CD4-positive, alpha-beta T cell (primary cell): ENCODE data around the gene ST6GALNAC3. TPM values are rescaled to one million over a fixed set of nuclear protein-coding genes. Genes with fewer than 3 reads are reported as not detected.

Experiments used
- ATAC-seq: fragments of 200-7000 bp; cut with Tn5 transposase; one replicate; pipeline ENCODE4 v1.10.0; 2022; ENCODE audit warnings: mild to moderate bottlenecking; ENCODE audit not compliant: poor library complexity
- CTCF ChIA-PET: fragments of 350-600 bp; sonication (Branson Sonifier 250); formaldehyde crosslinking; loops from one replicate; lab custom pipeline; 2021; ENCODE audit warnings: antibody characterized with exemption, inconsistent platforms; lab: Charles Lee
- POLR2A ChIA-PET: fragments of 350-600 bp; sonication (Branson Sonifier 250); formaldehyde crosslinking; loops from one replicate; lab custom pipeline; 2021; ENCODE audit warnings: antibody characterized with exemption, inconsistent platforms; lab: Charles Lee
- DNase-seq, 14 experiments: peaks; one replicate each; pipeline ENCODE4 v3.0.0-alpha.2; 2013 to 2020; ENCODE audit warnings: mixed read lengths in 2 of 14
- H3K27ac ChIP-seq, 2 donors: one replicate each; pipeline versions ENCODE4 v1.5.1 to v1.7.0; 2013; ENCODE audit warnings: low read length in 2 of 2, low read depth in 1 of 2, mild to moderate bottlenecking in 1 of 2
- H3K27me3 ChIP-seq, 2 experiments: 1 replicate in 1 of 2; 2 replicates in 1 of 2; pipeline versions ENCODE4 v1.6.1 to v1.7.0; 2013; ENCODE audit warnings: low read length in 2 of 2, control low read depth in 1 of 2, mild to moderate bottlenecking in 1 of 2, moderate library complexity in 1 of 2; ENCODE audit not compliant: insufficient read depth in 2 of 2, control insufficient read depth in 1 of 2
- H3K36me3 ChIP-seq: one replicate; pipeline ENCODE4 v1.6.1; 2013; ENCODE audit warnings: low read length, control low read depth; ENCODE audit not compliant: insufficient read depth
- H3K4me1 ChIP-seq: one replicate; pipeline ENCODE4 v1.6.1; 2013; ENCODE audit warnings: low read length, control low read depth; ENCODE audit not compliant: insufficient read depth
- H3K4me3 ChIP-seq: one replicate; pipeline ENCODE4 v1.5.1; 2013; ENCODE audit warnings: mild to moderate bottlenecking, low read length, moderate library complexity
- H3K9me3 ChIP-seq, 2 experiments: 1 replicate in 1 of 2; 2 replicates in 1 of 2; pipeline versions ENCODE4 v1.6.1 to v1.7.0; 2013; ENCODE audit warnings: low read length in 2 of 2, mild to moderate bottlenecking in 2 of 2, control low read depth in 1 of 2, moderate library complexity in 1 of 2; ENCODE audit not compliant: control insufficient read depth in 1 of 2, insufficient read depth in 1 of 2
- H3K27ac Mint-ChIP-seq: one replicate; pipeline ENCODE4 v1.8.0; 2020; ENCODE audit warnings: mixed read lengths
- H3K27me3 Mint-ChIP-seq: one replicate; pipeline ENCODE4 v1.8.0; 2021; ENCODE audit warnings: mixed read lengths
- H3K36me3 Mint-ChIP-seq: one replicate; pipeline ENCODE4 v1.8.0; 2021; ENCODE audit warnings: low read depth, mixed read lengths
- H3K4me1 Mint-ChIP-seq: one replicate; pipeline ENCODE4 v1.8.0; 2021; ENCODE audit warnings: low read depth, mixed read lengths
- H3K4me3 Mint-ChIP-seq: one replicate; pipeline ENCODE4 v1.8.0; 2020; ENCODE audit warnings: mild to moderate bottlenecking, mixed read lengths
- H3K9me3 Mint-ChIP-seq: one replicate; pipeline ENCODE4 v1.8.0; 2020; ENCODE audit warnings: mixed read lengths
- CTCF ChIP-seq: fragments of 200-600 bp; IDR thresholded peaks from one replicate; pipeline ENCODE4 v1.8.0; 2022; ENCODE audit warnings: antibody characterized with exemption, mild to moderate bottlenecking
- intact Hi-C, 2 experiments: fragments of 100-400 bp; cut with DNase I in 1 of 2; cut with micrococcal nuclease in 1 of 2; formaldehyde crosslinking; loops; one replicate each; pipeline versions ENCODE4 v1.15.1 to v1.9.0; 2023 to 2025; cut with DNase I, micrococcal nuclease
- total RNA-seq, 174 experiments: library from RNA in 2 of 174; stranded (reverse) in 2 of 174; gene quantifications; one replicate each; pipeline ENCODE4 v1.2.3 and lab custom pipeline; 2021 to 2026

ST6GALNAC3 gene
- total RNA-seq, 2 experiments from 2014 or later = 0.77 to 1.3 TPM

- ATAC-seq (no peak), DNase-seq (no peak)
- intact Hi-C loops = loop anchor here (2.0 to 10.0 kb wide), 2 partner anchors 18 to 210 kb away; partner anchors contain the start of gene ST6GALNAC3 (in 1 of the 2)
- Mint-ChIP-seq H3K27ac (peak overlapping the region; percentile 75), H3K4me3 (no peak overlapping the region), H3K9me3 (no peaks in the 10 kb centered on the region), H3K4me1 (peaks cover 63% of the 10 kb centered on the region), H3K36me3 (no peaks in the 10 kb centered on the region), H3K27me3 (no peaks in the 10 kb centered on the region)
- Histone ChIP-seq H3K27me3 (no peaks in the 10 kb centered on the region), H3K9me3 (no peaks in the 10 kb centered on the region), H3K36me3 (no peaks in the 10 kb centered on the region), H3K27ac (no peak overlapping the region), H3K4me1 (peaks cover 27% of the 10 kb centered on the region), H3K4me3 (no peak overlapping the region)
- ChIA-PET CTCF (interaction anchor here (1.3 kb wide), 1 partner anchor 10 kb away, joined by 3 read pairs; no protein-coding TSS in a partner anchor), POLR2A (interaction anchor here (0.6 to 2.0 kb wide), 2 partner anchors 10 to 1694 kb away, joined by 3 to 12 read pairs; partner anchors contain the start of gene FUBP1)
- no peak for TF ChIP-seq CTCF
Measured at GRCh38 chr1:76284842-76285241, 210.3 kb downstream of the ST6GALNAC3 start.

GRCh38 chr1:76285578-76286135, 211.1 kb downstream of the ST6GALNAC3 start:
- POLR2A ChIA-PET = interaction anchor here (1.2 to 2.0 kb wide), 2 partner anchors 9 to 18 kb away, joined by 3 to 12 read pairs; no protein-coding TSS in a partner anchor
- intact Hi-C loops = loop anchor here (2.0 to 10.0 kb wide), 2 partner anchors 19 to 211 kb away; partner anchors contain the start of gene ST6GALNAC3 (in 1 of the 2)
- peak overlapping the region; percentile 39 for H3K4me3 Mint-ChIP-seq

GRCh38 chr1:76287917-76288316, 213.4 kb downstream of the ST6GALNAC3 start:
- H3K36me3 ChIP-seq = no peaks in the 10 kb centered on the region
- H3K9me3 Mint-ChIP-seq = no peaks in the 10 kb centered on the region
- no peaks in the 10 kb centered on the region for H3K27me3 ChIP-seq
- DNase-seq (no peak), ATAC-seq (no peak)
- peak overlapping the region; percentile 75 for H3K27ac Mint-ChIP-seq
- peaks cover 44% of the 10 kb centered on the region for H3K4me1 ChIP-seq
- intact Hi-C loops = loop anchor here (2.0 to 10.0 kb wide), 2 partner anchors 21 to 213 kb away; partner anchors contain the start of gene ST6GALNAC3 (in 1 of the 2)
- ChIA-PET POLR2A (interaction anchor here (0.9 kb wide), 1 partner anchor 57 kb away, joined by 3 read pairs; no protein-coding TSS in a partner anchor), CTCF (no interaction called here)
- peaks cover 88% of the 10 kb centered on the region for H3K4me1 Mint-ChIP-seq
- no peak overlapping the region for H3K4me3 Mint-ChIP-seq
- TF ChIP-seq CTCF = no peak
- H3K27ac ChIP-seq = no peak overlapping the region
- no peaks in the 10 kb centered on the region for H3K9me3 ChIP-seq
- H3K36me3 Mint-ChIP-seq = no peaks in the 10 kb centered on the region
- no peaks in the 10 kb centered on the region for H3K27me3 Mint-ChIP-seq
- no peak overlapping the region for H3K4me3 ChIP-seq

More at GRCh38 chr1:76285578-76286135, 211.1 kb downstream of the ST6GALNAC3 start:
- ATAC-seq = peak; percentile 73
- Histone ChIP-seq H3K36me3 (no peaks in the 10 kb centered on the region), H3K9me3 (no peaks in the 10 kb centered on the region), H3K27me3 (no peaks in the 10 kb centered on the region), H3K4me1 (peaks cover 32% of the 10 kb centered on the region), H3K27ac (no peak overlapping the region), H3K4me3 (no peak overlapping the region)
- H3K9me3 Mint-ChIP-seq = no peaks in the 10 kb centered on the region
- H3K4me1 Mint-ChIP-seq = peaks cover 72% of the 10 kb centered on the region
- DNase-seq = peak in 7 of 14 experiments; percentile 16 to 73 (median 49)
- no peak for TF ChIP-seq CTCF
- CTCF ChIA-PET = interaction anchor here (1.3 kb wide), 1 partner anchor 9 kb away, joined by 3 read pairs; no protein-coding TSS in a partner anchor
- peak overlapping the region; percentile 75 for H3K27ac Mint-ChIP-seq
- H3K27me3 Mint-ChIP-seq = no peaks in the 10 kb centered on the region
- H3K36me3 Mint-ChIP-seq = no peaks in the 10 kb centered on the region
